ENCODE measurements around the gene JAK2.
"Not testable (repeated sequence)": the region's sequence is repeated elsewhere in the genome, so short reads cannot be mapped to it uniquely, and the experiment has no call there.

JAK2 gene

DNA sequence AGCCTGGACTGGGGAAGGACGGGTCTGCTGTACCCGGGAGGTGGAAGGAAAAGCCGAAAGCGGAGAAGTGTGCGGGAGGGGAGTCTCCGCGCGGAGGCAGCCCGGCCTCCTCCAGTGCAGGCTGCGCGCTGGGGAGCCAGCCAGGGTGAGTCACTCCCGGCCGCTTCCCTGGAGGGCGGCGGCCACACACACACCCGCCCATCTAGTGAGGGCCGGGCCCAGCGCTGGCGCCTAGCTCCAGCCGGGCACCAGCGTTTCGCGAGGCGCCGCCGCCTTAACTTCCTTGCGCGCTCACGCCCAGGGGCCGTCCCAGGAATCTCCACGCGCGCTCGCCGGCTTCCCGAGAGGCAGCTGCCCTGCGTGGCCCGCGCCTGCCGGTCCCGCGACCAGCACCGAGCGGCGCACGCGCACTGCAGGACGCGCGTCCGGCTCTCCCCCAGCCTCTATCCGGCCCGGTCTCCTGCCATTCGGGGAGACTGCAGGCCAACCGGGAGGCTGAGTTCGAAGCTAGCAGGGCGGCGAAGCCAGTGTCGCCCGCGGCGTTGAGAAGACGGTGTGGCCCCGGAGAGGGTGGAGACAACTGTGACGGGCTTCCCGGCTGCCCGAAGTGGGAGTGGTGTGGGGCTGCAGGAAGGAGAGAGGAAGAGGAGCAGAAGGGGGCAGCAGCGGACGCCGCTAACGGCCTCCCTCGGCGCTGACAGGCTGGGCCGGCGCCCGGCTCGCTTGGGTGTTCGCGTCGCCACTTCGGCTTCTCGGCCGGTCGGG is at the start of gene JAK2:
TSS of gene JAK2 (plus strand) at position 652 of the 765 bp plus-strand sequence. CDS start 36,716 bp downstream, outside the sequence.
- peak; percentile 81 for DNase-seq

DNA sequence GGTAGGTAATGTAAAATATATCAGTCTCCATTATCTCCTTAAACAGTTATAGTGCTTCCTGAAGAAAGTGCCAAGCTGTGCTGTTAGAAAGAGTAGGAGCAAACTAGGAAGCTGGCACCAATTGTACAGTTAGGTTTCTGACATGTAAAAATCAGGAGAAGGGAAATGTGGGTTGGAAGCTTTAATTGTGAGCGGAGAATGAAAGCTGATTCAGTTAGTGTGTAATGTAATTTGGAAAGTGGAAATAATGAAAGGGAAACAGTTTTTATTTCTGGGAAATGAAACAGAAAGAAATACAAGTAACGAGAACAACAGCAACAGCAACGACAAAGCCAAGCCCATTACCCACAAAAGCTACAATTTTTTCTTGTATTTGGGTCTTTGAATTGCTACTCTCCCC is 48.8 kb upstream of the JAK2 start:
- DNase-seq: no peak

DNA sequence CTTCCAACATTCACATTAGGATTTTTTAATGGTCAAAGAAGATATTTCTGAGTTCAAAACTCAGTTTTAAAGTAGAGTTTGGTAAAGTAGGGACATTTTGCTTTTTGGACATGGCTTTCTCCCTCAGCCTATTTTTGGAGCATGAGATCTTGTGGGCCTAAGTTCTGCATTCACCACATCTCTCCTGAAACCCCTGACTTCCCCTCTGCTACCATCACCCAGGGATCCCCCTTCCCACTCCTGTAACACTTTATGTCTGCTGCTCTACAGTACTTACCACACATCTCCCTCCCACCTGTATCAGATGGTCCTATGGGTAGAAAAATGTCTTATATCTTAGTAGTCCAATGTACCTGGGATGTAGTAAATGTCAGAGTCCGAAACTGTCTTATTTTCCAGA is 48.2 kb upstream of the JAK2 start:
- no peak for DNase-seq

DNA sequence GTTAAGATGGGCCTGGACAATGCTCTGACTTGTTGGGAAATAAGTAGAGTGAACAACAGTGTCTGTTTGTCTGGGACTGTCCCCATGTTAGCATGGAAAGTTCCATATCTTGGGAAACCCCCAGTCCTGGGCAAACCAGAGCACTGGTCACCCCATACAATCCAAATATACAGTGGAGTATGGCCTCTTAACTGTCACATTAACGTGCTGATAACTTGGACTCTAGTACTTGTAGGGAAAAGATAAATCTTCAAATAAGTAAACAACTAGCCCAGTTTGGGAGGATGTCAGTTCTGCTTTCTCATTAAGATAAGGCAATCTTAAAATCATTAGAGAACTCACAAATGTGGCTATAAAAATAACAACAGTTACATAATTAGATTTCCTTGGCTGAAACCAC is 47.6 kb upstream of the JAK2 start:
- DNase-seq: no peak

DNA sequence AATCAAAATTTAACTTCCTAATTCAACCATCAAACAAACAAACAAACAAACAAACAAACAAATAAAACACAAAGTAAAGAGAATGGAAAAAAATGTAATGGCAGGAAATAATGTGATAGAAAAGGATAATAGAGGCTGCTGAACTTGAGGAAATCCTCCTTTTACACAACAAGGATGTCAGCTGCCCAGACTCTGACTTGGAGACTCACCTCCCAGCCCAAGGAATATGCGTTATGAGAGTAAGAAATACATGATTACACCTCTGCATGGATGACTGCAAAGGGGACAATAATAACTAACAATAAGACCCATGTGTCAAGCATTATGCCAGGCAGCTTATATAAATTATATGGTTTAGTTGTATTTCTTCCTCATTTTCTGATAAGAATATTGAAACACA is 46.6 kb upstream of the JAK2 start:
- no peak for DNase-seq

DNA sequence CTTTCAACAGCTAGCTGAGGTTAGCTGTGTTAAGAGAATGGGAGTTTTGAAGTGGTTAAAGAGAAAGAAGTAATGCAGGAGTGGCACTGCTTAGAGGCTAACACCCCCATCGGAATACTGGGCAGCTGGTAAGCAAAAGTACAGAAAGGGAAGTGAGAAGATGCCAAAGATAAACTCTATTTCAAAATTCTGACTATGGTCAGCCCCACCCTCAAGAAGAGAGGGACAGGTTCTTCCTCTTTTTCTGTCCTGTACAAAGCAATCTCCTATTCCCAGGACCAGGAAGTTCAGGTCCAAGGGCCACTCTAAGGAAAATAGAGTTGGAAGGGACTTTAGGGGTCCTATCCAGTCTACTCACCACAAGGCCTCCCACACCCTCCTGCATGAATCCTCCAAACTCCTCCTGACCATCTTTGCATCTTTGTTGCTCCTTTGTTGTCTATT is 45.9 kb upstream of the JAK2 start:
- DNase-seq: no peak

DNA sequence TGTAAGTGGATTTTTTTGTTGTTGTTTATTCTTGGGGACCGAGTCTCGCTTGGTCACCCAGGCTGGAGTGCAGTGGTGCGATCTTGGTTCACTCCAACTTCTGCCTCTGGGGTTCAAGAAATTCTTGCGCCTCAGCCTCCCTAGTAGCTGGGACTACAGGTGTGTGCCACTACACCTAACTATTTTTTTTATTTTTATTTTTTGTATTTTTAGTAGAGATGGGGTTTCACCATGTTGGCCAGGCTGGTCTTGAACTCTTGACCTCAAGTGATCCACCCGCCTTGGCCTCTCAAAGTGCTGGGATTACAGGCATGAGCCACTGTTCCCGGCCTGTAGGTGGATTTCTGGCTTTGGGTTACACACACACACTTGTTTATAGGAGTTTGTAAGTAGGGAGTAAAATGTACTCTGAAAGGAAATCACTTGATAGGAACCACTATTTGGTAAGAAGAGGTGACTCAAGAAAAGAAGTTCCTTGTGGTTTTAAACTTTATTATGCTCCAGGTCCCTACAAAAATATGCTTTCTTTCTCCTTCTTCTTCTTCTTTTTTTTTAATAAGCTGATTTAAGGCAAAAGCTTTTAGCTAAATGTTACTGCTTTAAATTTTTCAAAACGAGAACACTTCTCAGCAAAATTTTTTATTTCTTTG is 42.9 kb upstream of the JAK2 start:
- DNase-seq: not testable (repeated sequence)

DNA sequence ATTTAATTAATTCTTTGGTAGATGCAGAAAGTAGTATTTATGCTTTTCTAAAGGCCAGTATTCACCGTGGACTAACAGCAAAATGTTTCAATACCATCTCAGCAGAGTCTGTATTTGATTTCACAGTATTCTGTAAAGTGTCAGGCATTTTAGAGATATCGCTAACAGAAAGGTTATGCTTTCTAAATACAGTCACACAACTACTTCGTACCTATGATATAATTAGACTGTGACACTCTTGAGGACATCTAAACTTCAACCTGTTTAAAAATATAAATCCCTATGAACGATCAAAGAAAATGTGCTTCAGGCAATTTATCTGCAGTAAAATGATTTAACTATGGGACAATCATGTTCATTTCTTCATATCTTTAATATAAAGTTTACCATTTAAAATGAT is 41.7 kb upstream of the JAK2 start:
- no peak for DNase-seq

DNA sequence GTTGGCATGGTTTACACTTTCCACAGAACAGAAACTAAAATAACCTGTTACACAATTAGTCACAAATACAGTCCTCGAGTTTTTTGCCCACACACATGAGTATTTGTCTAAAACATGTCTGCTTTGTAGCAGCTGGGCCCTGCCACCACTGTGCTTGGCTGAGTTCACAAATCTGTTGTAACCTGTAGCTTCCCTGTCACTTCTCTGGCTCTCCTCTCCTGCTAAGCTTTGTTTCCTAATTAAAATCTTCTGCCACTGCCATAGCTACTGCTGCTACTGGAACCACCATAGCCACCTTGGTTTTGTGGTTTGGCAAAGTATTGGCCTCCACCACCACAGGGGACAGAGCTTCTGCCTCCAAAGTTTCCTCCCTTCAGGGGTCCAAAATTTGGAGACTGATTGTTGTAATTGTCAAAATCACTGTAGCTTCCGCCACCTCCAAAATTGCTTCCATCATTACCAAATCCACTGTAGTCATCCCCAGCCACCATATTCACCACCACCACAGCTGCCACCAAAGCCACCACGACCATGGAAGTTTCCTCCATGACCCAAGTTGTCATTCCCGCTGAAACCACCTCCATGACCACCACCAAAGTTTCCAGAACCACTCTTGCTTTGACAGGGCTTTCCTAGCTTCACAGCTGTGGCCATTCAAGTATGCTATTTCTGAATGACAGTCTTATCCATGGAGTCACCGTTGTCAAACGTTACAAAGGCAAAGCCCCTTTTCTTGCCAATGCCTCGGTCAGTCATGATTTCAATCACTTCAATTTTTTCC is 40.5 kb upstream of the JAK2 start:
- not testable (repeated sequence) for DNase-seq

DNA sequence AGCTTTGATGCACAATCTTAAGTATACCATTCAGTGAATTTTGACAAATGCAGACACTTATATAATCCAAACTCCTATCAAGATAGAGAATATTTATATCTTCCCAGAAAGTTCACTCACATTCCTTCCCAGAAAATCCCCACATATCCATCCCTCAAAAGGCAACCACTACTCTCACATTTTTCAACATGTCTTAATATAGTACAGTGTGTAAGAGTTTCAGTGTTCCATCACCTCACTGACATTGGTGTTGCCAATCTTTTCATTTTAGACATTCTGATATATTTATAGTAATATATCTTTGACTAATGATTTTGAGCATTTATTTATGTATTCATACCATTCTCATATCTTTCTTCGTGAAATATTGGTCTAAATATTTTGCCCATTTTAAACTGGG is 38.1 kb upstream of the JAK2 start:
- no peak for DNase-seq

DNA sequence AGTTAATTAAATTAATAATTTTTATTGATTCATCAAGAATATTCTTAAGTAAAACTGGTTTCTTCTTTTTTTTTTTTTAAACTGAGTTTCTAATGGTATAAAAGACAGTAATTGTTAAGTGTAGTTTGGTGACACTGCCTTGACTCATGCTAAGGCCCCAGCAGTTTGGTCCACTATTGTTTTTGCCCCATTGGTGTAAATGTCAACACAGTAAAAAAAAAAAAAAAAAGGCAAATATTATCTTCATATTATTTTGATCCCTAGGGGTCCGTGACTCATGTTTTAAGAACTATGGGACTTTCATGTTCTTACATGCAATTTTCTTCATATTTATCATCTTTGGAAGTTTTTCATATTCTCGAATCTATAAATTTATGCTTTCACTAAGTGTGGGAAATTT is 29.2 kb upstream of the JAK2 start:
- no peak for DNase-seq

DNA sequence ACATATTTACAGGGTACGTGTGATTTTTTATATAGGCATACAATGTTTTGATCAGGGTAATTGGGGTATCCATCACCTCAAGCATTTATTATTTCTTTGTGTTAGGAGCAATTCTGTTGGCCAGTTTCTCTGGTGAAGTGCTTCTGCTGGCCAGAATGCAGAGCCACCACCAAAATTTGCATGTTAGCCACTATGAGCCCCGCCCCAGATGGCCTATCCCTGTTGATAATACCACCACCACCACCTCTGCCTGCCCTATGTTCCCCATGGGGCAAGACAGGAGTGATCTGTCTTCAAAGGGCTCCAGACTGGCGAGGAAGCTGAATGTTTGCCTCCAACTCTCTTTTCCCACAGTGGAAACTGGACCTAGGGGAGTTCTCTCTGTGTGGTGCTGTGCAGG is 26.0 kb upstream of the JAK2 start:
- DNase-seq: no peak

DNA sequence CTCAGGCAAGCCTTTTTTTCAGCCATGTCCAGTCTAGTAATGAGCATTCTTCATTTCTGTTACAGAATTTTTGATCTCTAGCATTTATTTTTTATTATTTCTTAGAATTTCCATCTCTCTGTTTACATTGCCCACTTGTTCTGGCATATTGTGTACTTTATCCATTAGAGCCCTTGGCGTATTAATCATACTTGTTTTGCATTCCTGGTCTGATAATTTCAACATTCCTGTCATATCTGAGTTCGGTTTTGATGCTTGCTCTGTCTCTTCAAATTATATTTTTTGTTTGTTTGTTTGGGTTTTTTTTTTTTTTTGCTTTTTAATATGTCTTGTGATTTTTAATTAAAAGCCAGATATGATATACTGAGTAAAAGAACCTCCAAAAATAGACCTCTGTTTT is 23.0 kb upstream of the JAK2 start:
- no peak for DNase-seq

DNA sequence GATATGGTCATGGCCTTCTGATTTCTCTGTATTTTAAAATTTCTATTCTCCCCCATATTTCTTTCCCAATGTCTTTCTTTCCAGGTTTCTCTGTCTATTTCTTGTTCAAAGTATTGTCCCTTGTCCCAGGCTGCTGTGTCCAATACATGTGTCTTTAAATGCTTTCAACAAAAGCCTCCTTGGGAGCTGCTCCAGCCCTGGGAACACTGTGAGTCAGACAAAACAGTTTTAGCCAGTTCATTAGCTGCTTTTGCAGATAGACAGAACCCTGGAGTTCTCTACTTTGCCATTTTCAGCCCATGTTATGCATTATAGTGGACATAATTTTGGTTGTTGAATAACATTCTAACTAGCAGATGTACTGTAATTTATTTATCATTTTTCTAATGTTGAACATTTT is 20.5 kb upstream of the JAK2 start:
- DNase-seq: no peak

DNA sequence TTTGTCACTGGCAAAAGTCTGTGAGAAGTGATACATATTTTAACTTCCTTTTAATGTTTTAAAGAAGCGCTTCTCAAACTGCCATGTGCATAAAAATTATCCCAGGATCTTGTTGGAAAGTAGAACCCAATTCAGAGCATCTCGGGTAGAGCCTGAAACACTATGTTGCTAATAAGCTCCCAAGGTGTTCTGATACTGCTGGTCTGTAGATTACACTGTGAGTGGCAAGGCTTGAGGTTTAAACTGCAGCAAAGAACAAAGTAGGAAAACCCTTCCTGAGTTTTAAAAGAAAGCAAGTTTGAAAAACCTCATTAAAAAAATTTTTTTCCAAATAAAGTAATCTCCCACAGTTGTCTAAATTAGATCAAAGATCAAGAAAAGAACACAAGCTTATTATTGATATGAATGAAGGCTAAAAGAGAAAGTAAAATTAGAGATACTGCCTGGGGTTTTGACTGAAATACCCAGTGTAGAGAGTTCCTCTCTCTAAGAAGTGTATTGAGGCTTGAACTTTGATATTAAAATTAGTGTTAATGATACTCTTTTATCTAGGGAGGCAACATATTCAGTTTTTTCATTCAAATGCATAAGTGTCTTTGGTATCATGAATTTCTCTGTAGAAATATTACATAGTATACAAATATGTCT is 19.8 kb upstream of the JAK2 start:
- DNase-seq: no peak

DNA sequence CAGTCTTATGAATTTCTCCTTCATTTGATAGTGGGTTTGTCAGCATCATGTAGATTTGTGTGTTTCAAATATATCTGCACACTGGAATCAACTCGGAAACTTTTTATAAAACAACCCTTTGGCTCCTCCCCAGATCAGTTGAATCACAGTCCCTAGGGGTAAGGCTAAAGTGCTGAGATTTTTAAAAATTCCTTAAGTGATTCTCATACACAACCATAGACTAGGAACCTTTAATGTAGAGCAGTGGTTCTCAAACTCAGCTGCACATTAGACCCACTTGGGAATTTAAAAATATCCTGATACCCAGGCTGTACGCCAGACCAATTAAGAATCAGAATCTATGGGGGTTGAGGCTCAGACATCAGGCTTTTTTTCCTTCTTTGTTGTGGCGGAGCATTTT is 17.5 kb upstream of the JAK2 start:
- no peak for DNase-seq

DNA sequence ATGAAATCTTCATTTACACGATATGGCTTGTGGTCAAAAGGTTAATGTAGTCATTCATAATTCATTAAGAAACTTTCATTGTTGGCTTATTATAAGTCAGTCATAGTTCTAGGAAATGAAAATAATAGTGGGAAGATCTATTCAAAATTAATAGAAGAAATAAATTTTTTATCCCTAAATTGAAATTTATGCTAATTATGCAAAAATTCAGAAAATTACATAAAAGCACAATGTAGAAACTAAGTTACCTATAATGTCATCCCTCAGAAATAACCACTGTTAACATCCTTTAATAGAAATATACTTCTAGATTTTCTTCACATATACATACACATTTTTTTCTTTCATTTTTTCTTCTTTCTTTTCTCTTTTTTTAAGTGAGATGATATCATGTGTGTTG is 15.9 kb upstream of the JAK2 start:
- DNase-seq: no peak

DNA sequence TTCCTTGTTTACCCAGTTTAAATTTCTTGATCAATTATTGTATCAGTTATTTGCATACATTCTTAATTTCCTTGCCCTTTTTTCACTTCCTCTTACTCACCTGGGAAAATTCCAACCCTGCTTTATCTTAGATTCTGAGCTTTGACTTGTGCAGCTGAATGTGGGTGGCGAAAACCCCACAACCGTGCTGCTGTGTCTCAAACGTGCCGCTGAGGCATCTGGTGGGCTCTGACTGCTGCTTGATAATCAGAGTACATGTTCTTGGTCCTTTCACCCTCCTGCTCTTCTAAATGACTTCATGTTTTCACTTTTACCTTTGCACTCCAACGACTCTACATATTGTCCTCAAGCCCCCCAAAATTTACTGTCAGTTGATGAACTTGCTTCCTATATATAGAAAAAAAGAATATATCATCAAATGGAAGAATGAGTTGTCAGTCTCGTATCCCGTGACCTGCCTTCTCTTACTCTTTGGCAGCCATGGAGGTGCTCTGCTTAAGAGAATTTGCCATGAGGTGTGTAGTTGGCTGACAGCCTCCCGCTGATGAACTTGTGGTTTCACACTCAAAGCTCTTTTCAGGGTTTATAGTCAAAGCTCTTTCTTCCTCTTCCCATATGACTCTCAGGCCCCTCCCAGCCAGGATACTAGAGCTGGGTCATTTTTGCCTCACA is 14.0 kb upstream of the JAK2 start:
- DNase-seq: no peak

DNA sequence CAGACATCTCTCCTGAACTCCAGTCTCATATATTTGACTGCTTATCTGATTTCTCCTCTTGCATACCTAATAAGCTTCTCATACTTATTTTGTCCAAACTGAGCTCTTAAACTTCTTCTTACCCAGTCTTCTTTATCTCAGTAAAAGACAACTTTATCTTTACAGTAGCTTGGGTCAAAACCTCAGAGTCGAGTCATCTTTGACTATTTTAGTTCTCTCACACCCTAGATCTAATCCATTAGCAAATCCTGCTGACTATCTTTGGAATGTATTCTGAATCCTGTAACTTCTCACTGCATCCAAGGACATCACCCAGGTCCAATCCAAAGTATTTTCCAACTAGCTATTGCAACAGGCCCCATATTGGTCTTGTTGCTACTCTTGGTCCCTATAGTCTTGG is 11.8 kb upstream of the JAK2 start:
- DNase-seq: no peak

DNA sequence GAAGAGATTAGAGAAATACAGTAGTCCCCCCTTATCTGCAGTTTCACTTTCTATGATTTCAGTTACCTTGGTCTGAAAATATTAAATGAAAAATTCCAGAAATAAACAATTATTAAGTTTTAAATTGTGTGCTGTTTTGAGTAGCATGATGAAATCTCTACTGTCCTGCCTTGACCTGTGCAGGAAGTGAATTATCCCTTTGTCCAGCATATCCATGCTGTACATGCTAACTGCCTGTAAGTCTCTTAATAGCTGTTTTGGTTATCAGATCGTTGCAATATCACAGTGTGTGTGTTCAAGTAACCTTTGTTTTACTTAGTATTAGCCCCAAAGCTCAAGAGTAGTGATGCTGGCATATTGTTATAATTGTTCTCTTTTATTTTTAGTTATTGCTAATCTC is 11.2 kb upstream of the JAK2 start:
- no peak for DNase-seq

DNA sequence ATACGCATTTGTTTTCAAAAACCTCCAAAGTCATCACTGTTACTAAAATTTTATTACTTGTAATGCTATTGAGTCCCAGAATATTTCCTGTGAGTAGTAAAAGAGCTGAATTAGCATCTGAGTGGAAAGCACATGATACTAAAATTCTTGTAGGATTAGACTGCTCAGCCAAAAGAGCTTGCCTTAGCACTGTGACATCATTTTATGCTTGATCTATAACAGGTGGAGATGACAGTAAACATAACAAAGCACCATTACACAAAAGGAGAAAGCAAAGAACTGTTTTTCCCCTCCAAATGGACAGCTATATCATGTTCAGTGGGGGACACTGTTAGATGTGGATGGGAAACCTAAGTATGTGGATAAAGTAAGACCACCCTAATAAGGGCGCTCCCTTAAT is 5.8 kb upstream of the JAK2 start:
- no peak for DNase-seq

DNA sequence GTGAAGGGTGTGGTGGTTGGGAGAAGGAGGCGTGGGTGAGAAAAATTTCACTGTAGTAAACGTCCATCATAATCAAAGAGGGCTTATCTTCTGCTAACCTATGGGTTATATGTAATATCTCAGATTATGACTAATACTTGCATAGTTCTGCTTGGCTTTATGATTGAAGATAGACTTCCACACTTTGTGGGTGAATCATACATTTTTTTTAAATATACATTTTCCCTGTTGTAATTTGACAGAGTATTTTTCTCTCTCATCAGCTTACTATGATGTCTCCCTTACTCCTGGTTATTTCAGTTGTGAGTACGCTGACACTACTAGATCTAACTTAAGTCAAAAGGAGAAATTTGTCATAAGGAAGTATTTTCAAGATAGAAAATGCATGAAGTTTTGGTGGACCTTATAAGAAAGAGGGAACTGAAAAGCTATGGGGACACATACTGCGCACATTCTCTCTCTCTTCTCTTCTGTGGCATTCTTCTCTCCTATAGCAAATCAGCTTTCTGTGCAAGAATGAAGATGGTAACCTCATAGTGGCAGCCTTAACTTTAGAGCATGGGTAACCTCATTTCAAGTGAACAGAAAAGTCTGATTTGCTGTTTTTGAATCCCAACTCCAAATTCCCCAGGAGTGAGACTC is 4.9 kb upstream of the JAK2 start:
- DNase-seq: no peak

All from NCI-H1105 (cell line).